K562 (cell line): Measurements from ENCODE around the gene OVOL3. TPM values are rescaled to one million over a fixed set of nuclear protein-coding genes. Genes with fewer than 3 reads are reported as not detected.

ENCODE experiments used
- ATF1 ChIP-seq, 2 experiments: fragments of 450-650 bp in 1 of 2; IDR thresholded peaks; 2 replicates each; pipeline ENCODE4 v1.6.1; 2016; ENCODE audit warnings: missing compliant biosample characterization in 1 of 2, missing genetic modification characterization in 1 of 2
- ATF4 ChIP-seq: fragments of 450-650 bp; formaldehyde crosslinking; IDR thresholded peaks from 2 replicates; pipeline ENCODE4 v1.4.0; 2022; ENCODE audit warnings: mild to moderate bottlenecking, moderate library complexity
- CHD1 ChIP-seq: fragments of 200-600 bp; sonication (generic); IDR thresholded peaks from one replicate; pipeline ENCODE4 v1.6.1; 2012; ENCODE audit warnings: mild to moderate bottlenecking, moderate library complexity, low read length, inconsistent platforms
- CREM ChIP-seq: IDR thresholded peaks from 2 replicates; pipeline ENCODE4 v1.6.1; 2014; ENCODE audit warnings: antibody characterized with exemption, low read depth
- HDAC1 ChIP-seq, 2 experiments: fragments of 450-650 bp; IDR thresholded peaks; 2 replicates each; pipeline ENCODE4 v1.6.1; 2016 to 2017; ENCODE audit warnings: inconsistent platforms in 1 of 2, mild to moderate bottlenecking in 1 of 2, moderate library complexity in 1 of 2
- ILF3 ChIP-seq: fragments of 450-650 bp; IDR thresholded peaks from 2 replicates; pipeline ENCODE4 v1.6.1; 2018; ENCODE audit warnings: antibody characterized with exemption, mild to moderate bottlenecking, moderate library complexity, borderline replicate concordance
- KHSRP ChIP-seq: fragments of 450-650 bp; IDR thresholded peaks from 2 replicates; pipeline ENCODE4 v1.6.1; 2017
- KLF10 ChIP-seq: fragments of 250-450 bp; sonication (Bioruptor Pico); IDR thresholded peaks from 2 replicates; pipeline ENCODE4 v1.6.1; 2021; ENCODE audit warnings: matching md5 sums
- MAZ ChIP-seq, 2 experiments: fragments of 450-650 bp in 1 of 2; sonication (generic) in 1 of 2; formaldehyde crosslinking; IDR thresholded peaks in 1 of 2; conservative IDR thresholded peaks in 1 of 2; 2 replicates each; pipeline versions ENCODE4 v1.4.0 to v1.5.0; 2020; ENCODE audit warnings: mild to moderate bottlenecking in 1 of 2, missing genetic modification reagents in 1 of 2
- NR1H2 ChIP-seq: sonication (generic); formaldehyde crosslinking; IDR thresholded peaks from 2 replicates; pipeline ENCODE4 v1.4.0; 2020; ENCODE audit warnings: mild to moderate bottlenecking, missing genetic modification reagents
- POLR2AphosphoS5 ChIP-seq: IDR thresholded peaks from 2 replicates; pipeline ENCODE4 v1.6.1; 2011; ENCODE audit warnings: mild to moderate bottlenecking, low read depth, low read length, moderate library complexity; ENCODE audit not compliant: control insufficient read depth, insufficient read depth
- POLR3A ChIP-seq: IDR thresholded peaks from 2 replicates; pipeline ENCODE4 v1.6.1; 2011; ENCODE audit warnings: borderline replicate concordance, mild to moderate bottlenecking, moderate library complexity; ENCODE audit not compliant: insufficient read length, insufficient read depth; ENCODE audit errors: extremely low read depth
- RBFOX2 ChIP-seq: fragments of 200-400 bp; formaldehyde crosslinking; IDR thresholded peaks from 2 replicates; pipeline ENCODE4 v1.6.1; 2017; ENCODE audit warnings: low read depth, mild to moderate bottlenecking, low read length, moderate library complexity
- SAFB2 ChIP-seq: fragments of 200-400 bp; formaldehyde crosslinking; IDR thresholded peaks from 2 replicates; pipeline ENCODE4 v1.6.1; 2018; ENCODE audit warnings: borderline replicate concordance, low read length, low read depth, moderate library complexity; ENCODE audit not compliant: severe bottlenecking
- SP1 ChIP-seq: sonication (generic); formaldehyde crosslinking; IDR thresholded peaks from 2 replicates; pipeline ENCODE4 v1.8.1; 2022; ENCODE audit warnings: mild to moderate bottlenecking, missing genetic modification reagents
- TAF7 ChIP-seq: fragments of 450-650 bp; IDR thresholded peaks from 2 replicates; pipeline ENCODE4 v1.6.1; 2016; ENCODE audit warnings: missing genetic modification characterization, missing compliant biosample characterization
- THRAP3 ChIP-seq: fragments of 450-650 bp; IDR thresholded peaks from 2 replicates; pipeline ENCODE4 v1.6.1; 2016; ENCODE audit warnings: mild to moderate bottlenecking, inconsistent platforms, borderline replicate concordance
- TSC22D4 ChIP-seq: fragments of 450-650 bp; IDR thresholded peaks from 2 replicates; pipeline ENCODE4 v1.6.1; 2016; ENCODE audit warnings: missing genetic modification characterization, missing biosample characterization, control low read depth
- ZKSCAN8 ChIP-seq: fragments of 200-800 bp; sonication (Bioruptor generic); IDR thresholded peaks from 2 replicates; pipeline ENCODE4 v1.6.1; 2016; ENCODE audit warnings: missing genetic modification characterization, missing compliant biosample characterization
- ZNF316 ChIP-seq: fragments of 450-650 bp; IDR thresholded peaks from 2 replicates; pipeline ENCODE4 v1.6.1; 2016
- ZNF764 ChIP-seq: fragments of 250-450 bp; sonication (Bioruptor Pico); IDR thresholded peaks from 2 replicates; pipeline ENCODE4 v1.4.0; 2020; ENCODE audit warnings: low read depth, mild to moderate bottlenecking, moderate library complexity
- polyA plus RNA-seq, 8 experiments: library from polyadenylated mRNA; depleted of rRNA in 4 of 8; stranded (reverse) in 5 of 8; unstranded in 3 of 8; fragments of >200 nt; fragmentation: Nextera tagmentation in 2 of 8; fragmentation: Illumina TruSeq in 1 of 8; extraction: Ambion mirVana in 2 of 8; extraction: Trizol in 1 of 8; gene quantifications; 2 replicates each; pipeline versions ENCODE4 v1.2.1 to v1.2.3, GENCODE V29; 2011 to 2014; ENCODE audit warnings: inconsistent platforms in 1 of 8, missing spikeins in 1 of 8
- total RNA-seq, 7 experiments: library from RNA; depleted of rRNA in 6 of 7; stranded (reverse); fragments of >200 nt in 6 of 7; fragmentation: Illumina TruSeq in 2 of 7; extraction: Trizol in 2 of 7; gene quantifications; 2 replicates each; pipeline versions ENCODE4 v1.2.1 to v1.2.3, GENCODE V29; 2011 to 2021; ENCODE audit warnings: low replicate concordance in 1 of 7
- TF ChIP-seq, protein P1 (sequence below): fragments of 200-800 bp; sonication (Bioruptor generic); IDR thresholded peaks from 2 replicates; pipeline ENCODE4 v1.6.1; 2017; ENCODE audit warnings: missing genetic modification characterization, missing compliant biosample characterization

The OVOL3 gene
- total and polyA plus RNA-seq, 9 of the 15 experiments (the other 6 are each of a cell fraction or from before 2014, with no cell fraction given): not detected

DNA sequence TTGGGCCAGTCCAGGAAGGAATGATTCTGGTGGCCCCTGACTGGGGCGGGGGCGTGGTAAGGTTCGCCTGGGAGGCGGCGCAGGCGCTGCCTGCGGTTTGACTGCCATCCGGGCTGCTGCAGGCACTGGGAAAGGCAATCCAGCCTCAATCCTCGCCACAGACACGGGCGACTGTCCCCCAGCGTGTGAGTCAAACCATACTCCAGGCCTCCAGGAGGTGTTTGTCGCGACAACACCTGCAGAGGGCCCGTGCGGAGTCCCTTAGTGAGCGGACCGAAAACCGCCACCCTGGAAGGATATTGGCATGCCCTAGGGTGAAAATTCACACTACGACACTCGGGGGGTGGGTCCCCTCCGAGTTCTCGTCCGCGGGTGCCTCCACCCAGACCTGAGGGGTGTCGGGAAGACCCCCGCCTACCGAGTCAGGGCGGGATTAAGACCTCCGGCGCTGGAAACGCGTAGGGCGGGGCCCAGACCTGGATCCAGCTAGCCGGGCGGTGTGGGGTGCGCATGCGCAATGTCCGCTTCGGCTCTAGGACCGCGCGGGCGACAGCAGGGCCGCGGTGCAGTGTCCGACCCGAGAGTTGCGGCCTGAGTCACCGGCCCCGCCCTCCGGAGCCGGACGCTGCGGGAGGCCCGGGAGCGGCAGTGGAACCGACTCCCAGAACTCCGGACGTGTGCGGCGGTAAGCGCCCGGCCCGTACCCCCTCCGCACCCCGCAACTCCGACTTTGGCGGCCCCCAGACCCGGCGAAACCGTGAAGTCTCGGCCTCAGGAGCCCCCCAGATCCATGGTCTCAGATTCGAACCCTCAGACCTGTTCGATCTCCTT, 28.7 kb downstream of the OVOL3 start, which contains the start of gene CAPNS1 (continued):
- TF ChIP-seq POLR2AphosphoS5 (peak; percentile 45; the same call in 1 of the 2 replicates), KLF10 (CRISPR knock-in tag) (no peak), ATF1 (CRISPR knock-in tag; IDR thresholded peaks at IDR 0.05) (0 out of 2 replicates have a peak, but pooled peaks have one; percentile 4), ATF1 (tag; IDR thresholded peaks at IDR 0.05) (peak; percentile 80), ILF3 (peak; percentile 53; the same call in 1 of the 2 replicates), MAZ (CRISPR knock-in tag; conservative IDR thresholded peaks at IDR 0.05 in 1 of 2, IDR thresholded peaks at IDR 0.05 in 1 of 2) (peak; percentile 97 to 98), TSC22D4 (tag) (no peak), TAF7 (tag) (peak; percentile 75), ATF4 (0 out of 2 replicates have a peak, but pooled peaks have one; percentile 16), ZNF316 (0 out of 2 replicates have a peak, but pooled peaks have one; percentile 4), SP1 (CRISPR knock-in tag) (peak; percentile 71), ZNF764 (CRISPR knock-in tag) (peak; percentile 55; the same call in 1 of the 2 replicates), KHSRP (no peak), CHD1 (no peak), HDAC1 (IDR thresholded peaks at IDR 0.05) (peak in 1 of 2 experiments; percentile 28; a peak in 2 of 4 replicates), NR1H2 (CRISPR knock-in tag) (no peak), ZKSCAN8 (CRISPR knock-in tag) (no peak), POLR3A (no peak), THRAP3 (no peak), SAFB2 (no peak), RBFOX2 (peak; percentile 90), CREM (peak; percentile 81)
- TF ChIP-seq, protein P1, sequence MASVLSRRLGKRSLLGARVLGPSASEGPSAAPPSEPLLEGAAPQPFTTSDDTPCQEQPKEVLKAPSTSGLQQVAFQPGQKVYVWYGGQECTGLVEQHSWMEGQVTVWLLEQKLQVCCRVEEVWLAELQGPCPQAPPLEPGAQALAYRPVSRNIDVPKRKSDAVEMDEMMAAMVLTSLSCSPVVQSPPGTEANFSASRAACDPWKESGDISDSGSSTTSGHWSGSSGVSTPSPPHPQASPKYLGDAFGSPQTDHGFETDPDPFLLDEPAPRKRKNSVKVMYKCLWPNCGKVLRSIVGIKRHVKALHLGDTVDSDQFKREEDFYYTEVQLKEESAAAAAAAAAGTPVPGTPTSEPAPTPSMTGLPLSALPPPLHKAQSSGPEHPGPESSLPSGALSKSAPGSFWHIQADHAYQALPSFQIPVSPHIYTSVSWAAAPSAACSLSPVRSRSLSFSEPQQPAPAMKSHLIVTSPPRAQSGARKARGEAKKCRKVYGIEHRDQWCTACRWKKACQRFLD (CRISPR knock-in tag): no peak
